Stimulated activated CD4-positive, alpha-beta T cell treated with anti-CD3 and anti-CD28 coated beads, Interleukin-12 subunit alpha, Interleukin-12 subunit beta, amount 100 ng/mL, for 24 hours (primary cell): ENCODE measurements around the gene UBL5.
"Not testable (repeated sequence)": the region's sequence is repeated elsewhere in the genome, so short reads cannot be mapped to it uniquely, and the experiment has no call there.

Experiments
- DNase-seq, 2 experiments: peaks; one replicate each; pipeline ENCODE4 v3.0.0-alpha.2; 2020; ENCODE audit warnings: low read depth in 2 of 2

The UBL5 gene

DNA sequence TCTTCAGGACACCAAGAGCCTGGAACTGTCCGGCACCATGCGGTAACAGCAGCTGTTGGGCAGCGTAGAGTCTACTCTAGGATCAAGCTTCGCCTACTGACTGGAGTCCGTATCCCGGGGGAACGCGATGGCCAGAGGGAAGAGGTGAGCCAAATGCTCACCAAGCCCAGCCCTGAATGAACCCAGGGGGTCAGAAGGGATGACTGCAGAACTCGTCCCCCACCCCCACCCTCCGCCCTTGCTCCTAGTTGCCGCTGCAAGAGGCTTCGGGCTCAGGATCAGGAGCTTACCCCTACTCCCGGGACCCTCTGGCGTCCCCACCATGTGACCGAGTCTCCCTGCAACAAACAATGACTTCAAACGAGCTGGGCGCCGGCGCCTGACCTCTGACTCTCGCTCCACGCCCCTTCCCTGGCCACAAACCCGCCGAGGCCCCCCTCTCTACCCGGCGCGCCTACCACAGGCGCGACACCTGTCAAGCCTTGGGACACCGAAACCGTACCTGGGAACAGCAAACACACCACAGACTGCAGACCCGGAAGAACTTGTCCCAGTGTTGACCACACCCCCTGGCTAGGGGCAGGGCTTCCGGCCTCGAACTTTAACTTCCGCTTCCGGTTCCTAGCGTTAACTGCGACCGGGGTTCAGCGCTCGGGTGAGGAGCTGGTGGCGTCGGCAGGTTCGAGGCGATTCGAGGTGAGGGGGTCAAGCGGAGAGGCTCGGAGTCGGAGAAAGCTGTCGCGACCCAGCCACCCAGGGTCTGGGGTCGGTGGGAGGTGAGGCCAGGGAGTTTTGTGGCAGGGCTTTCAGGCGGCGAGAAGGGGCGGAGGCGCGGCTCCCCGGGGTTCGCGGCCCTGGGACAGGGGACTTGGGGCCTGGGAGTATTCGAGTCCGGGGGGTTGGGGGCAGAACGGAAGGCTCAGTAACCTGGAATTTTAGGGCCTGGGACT, at the start of gene UBL5:
UBL5 (plus strand) TSS at position 630 of the 950 bp plus-strand sequence. CDS start 420 bp downstream, outside the sequence.
- DNase-seq = peak; percentile 74 to 88

GRCh38 chr19:9782338-9782737, 45.4 kb upstream of the UBL5 start:
- DNase-seq = no peak

DNA sequence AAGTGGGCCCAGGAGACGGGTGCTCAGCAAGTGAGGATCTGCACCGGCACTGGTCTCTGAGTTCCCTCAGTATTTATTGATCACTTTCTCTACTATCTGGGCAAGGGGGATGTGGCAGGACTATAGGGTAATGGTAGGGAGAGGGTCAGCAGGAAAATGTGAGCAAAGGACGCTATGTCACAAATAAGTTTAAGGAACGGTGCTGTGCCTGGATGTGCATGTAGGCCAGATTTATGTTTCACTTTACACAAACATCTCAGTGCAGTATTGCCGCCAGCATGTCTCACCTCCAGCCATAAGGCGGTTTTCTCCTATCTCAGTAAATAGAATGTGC, 43.6 kb upstream of the UBL5 start:
- DNase-seq = not testable (repeated sequence)

GRCh38 chr19:9785367-9786331, 42.1 kb upstream of the UBL5 start:
- peak; percentile 92 to 99 for DNase-seq

DNA sequence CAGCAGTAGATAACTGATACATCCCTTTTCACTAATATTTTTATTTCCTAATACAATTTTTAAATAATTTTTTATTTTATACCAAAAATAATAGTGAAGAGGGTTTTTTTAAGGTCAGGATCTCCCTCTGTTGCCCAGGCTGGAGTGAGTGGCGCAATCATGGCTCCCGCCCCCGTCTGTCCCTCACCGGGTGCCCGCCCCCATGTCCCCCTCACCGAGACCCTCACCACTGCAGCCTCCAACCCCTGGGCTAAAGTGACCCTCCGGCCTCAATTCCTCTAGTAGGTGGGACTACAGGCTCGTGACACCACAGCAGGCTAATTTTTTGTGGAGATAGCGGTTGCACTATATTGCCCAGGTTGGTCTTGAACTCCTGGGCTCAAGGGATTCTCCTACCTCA, 41.4 kb upstream of the UBL5 start:
- DNase-seq = no peak

GRCh38 chr19:9786819-9787218, 40.9 kb upstream of the UBL5 start:
- no peak for DNase-seq

DNA sequence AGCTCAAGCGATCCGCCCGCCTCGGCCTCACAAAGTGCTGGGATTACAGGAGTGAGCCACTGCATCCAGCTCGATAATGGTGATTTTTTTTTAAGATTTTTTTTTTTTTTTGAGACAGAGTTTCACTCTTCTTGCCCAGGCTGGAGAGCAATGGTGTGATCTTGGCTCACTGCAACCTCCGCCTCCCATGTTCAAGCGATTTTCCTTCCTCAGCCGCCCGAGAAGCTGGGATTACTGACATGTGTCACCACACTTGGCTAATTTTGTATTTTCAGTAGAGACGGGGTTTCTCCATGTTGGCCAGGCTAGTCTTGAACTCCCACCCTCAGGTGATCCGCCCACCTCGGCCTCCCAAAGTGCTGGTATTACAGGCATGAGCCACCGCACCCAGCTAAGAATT, 39.1 kb upstream of the UBL5 start:
- DNase-seq = not testable (repeated sequence)

GRCh38 chr19:9789066-9789465, 38.7 kb upstream of the UBL5 start:
- DNase-seq = no peak

DNA sequence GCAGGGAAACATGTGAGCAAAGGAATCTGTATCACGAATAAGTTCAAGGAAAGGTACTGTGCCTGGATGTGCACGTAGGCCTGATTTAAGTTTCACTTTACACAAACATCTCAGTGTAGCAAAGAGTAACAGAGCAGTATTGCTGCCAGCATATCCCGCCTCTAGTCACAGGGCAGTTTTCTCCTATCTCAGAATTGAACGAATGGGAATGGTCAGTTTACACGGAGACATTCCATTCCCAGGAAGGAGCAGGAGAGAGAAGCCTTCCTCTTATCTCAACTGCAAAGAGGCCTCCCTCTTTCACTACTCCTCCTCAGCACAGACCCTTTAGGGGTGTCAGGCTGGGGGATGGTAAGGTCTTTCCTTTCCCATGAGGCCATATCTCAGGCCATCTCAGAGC, 38.1 kb upstream of the UBL5 start:
- not testable (repeated sequence) for DNase-seq

- not testable (repeated sequence) for DNase-seq
Observed at GRCh38 chr19:9791073-9791367, 36.7 kb upstream of the UBL5 start.

DNA sequence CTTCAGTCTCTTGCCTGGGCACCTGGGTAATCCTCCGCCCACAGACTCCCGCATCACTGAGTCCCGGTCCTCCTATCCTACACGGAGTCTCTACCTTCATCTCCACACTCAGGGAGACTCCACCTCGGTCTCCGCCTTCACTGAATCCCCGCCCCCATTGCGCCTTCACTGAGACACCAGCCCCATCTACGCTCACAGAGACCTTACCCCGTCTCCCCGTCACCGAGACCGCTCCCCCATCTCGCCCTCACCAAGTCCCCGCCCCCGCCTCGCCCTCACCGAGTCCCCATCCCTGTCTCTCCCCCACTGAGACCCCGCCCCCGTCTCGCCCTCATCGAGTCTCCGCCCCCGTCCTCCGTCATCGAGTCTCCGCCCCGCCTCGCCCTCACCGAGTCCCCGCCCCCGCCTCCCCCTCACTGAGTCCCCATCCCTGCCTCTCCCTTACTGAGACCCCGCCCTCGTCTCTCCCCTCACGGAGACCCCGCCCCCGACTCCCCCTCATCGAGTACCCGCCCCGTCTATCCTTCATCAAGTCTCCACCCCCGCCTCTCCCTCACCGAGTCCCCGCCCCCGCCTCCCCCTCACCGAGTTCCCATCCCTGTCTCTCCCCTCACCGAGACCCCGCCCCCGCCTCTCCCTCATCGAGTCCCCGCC, 36.0 kb upstream of the UBL5 start:
- peak; percentile 80 to 90 for DNase-seq

DNA sequence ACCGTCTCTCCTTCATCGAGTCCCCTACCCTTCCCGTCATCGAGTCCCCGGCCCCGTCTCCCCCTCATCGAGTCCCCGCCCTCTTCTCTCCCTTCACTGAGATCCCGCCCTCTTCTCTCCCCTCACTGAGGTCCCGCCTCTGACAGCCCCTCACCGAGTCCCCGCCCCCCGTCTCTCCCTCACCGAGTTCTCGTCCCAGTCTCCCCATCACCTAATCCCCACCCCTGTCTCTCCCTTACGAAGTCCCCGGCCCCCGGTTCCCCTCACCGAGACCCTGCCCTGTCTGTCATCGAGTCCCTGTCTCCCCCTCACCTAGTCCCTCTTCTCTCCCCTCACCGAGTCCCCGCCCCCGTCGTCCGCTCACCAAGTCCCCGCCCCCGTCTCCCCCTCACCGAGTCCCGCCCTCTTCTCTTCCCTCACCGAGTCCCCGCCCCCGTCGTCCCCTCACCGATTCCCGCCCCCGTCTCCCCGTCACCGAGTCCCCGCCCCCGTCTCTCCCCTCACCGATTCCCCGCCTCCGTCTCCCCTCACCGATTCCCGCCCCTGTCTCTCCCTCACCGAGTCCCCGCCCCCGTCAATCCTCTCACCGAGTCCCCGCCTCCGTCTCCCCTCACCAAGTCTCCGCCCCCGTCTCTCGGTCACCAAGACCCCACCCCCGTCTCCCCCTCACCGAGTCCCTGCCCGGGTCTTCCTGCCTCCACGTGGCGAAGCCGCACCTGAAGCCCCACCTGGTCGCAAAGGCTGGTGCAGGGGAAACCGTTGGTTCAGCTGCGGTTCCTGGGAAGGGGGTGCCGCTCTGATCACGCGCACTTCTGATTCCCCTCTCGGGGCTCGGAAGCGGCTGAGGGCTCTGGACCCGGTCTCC, 35.3 kb upstream of the UBL5 start:
- DNase-seq = peak; percentile 73 to 90

GRCh38 chr19:9793071-9793591, 34.6 kb upstream of the UBL5 start:
- DNase-seq = peak; percentile 31 to 44

DNA sequence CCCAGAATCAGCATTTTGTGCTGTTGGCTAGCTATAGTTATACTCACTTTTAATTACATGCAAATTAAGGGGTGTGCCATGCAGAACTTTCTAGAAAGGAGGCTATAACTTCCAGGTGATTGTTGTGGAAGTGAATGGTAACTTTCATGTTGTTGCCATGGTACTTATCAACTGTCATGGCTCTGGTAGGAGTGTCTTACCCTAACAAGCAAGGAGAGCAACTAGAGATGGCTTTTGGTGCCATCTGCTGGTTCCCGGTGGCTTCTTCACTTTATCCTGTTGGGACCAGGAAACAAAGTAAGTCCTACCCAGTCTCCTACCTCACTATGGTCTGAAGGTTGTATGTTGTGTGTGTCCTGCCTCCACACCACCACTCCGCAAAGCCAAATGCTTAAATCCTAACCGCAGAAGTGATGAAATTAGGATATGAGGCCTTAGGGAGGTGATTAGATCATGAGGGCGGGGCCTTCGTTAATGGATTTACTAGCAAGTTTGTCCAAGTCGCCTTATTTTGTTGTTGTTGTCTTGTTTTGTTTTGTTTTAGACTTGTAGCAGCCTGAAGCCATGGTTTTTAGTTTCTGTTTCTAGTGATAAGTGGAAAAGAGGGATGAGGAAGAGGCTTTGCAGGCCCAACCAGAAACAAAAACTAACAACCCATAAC, 31.5 kb upstream of the UBL5 start:
- peak; percentile 66 to 75 for DNase-seq

GRCh38 chr19:9797871-9798270, 29.8 kb upstream of the UBL5 start:
- DNase-seq = no peak

DNA sequence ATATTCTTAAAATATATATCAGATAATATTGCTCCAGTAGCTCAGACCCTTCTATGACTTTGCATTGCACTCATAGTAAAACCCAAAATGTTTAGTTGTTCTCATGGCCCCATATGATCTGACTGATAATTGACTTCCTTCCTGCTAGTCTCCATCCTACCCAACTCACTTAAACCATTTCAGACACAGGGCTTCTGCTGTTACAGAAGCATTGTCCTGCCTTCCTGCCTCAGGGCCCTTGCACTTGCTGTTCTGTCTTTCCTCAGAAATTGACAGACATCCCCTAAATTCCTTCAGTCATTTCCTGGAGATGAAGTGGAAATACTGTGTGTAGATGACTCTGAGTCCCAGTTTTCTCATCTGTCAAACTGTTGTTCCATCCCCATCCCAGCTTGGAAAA, 28.6 kb upstream of the UBL5 start:
- DNase-seq = no peak

DNA sequence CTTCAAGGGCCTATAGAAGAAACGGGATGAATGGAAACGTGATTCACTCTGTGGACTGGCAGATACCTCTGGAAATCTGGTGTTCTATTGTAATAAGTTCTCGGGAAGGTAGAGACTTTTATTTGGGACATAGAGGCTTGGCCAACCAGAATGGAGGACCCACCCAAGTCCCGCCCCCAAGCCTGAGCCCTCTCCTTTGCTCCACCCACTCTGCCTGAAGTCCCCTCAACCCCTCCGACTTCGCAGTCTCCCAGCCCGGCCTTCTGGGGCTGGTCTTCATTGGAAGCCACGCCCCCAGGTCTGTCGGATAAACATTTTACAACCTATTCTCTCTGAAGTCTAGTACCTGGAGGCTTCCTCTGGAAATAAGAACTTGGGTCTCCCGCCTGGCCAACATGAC, 25.7 kb upstream of the UBL5 start:
- no peak for DNase-seq

DNA sequence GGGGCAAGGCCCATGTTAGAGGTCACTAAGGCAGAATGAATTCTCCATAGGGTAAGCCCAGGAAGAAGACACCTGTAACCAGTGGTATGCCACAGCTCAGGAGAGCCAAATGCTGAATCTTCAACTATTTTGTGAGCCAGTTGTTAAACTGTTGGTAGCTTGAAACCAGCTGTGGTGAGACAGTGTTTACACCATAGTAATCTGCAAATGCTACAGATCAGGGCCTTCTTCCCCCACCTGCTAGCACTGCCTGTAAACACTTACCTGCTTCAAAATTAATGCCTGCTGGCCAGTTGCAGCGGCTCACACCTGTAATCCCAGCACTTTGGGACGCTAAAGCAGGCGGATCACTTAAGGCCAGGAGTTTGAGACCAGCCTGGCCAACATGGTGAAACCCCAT, 20.9 kb upstream of the UBL5 start:
- DNase-seq = no peak

DNA sequence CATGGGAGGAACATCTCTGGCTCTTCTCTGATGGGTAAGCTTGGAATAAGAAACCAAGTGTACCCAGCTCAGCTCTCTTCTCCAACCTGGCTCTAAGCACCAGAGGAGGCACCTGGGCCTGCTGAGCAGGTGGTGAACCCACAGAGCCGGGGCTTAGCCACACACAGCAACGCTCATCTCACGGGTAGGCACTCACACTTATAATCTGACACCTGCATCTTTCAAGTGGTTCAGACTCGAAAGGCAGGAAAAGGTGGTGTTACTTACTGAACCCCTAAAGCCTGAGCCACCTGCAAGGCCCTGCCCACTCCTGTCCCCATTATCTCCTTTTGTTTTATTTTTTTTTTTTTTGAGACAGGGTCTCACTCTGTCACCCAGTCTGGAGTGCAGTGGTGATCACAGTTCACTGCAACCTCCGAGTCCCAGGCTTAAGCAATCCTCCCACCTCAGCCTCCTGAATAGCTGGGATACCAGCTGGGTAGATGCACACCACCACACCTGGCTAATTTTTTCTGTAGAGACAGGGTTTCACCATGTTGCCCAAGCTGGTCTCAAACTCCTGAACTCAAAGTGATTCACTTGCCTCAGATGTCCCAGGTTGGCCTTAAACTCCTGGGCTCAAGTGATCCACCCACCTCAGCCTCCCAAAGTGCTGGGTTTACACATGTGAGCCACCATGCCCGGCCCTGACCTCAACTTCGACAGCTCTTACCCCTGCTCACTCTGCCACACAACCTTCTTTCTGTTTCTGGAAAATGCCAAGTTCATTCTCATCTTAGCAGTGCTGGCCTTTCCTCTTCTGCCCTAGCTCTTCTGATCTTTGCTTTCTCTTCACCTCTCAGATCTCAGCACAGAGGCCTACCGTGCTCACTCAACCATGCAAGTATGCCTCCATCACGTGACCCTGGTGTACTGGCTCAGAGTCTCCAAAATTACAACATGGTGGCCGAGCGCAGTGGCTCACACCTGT, 18.6 kb upstream of the UBL5 start:
- DNase-seq = no peak
